HG02759 (cell line): ENCODE results near the gene GPR158.
A peak's percentile ranks its signal among the peaks of the same experiment; 100 is the strongest.
"Not testable (repeated sequence)": the region's sequence is repeated elsewhere in the genome, so short reads cannot be mapped to it uniquely, and the experiment has no call there.

Source experiments
- ATAC-seq: cut with Tn5 transposase; IDR thresholded peaks from one replicate; pipeline ENCODE4 v1.9.1; 2021; ENCODE audit warnings: mild to moderate bottlenecking, moderate library complexity; ENCODE audit not compliant: unreplicated experiment

The GPR158 gene

GRCh38 chr10:25174461-25175230 lies at the start of gene GPR158:
Gene GPR158, plus strand, starts transcription at chr10:25175001. Its CDS starts 420 bp downstream, at chr10:25175421.
- peak; percentile 62 for ATAC-seq

GRCh38 chr10:25125201-25125611 lies 49.6 kb upstream of the GPR158 start:
- no peak for ATAC-seq

GRCh38 chr10:25129592-25129991 lies 45.2 kb upstream of the GPR158 start:
- no peak for ATAC-seq

GRCh38 chr10:25130906-25131305 lies 43.9 kb upstream of the GPR158 start:
- ATAC-seq, result no peak

GRCh38 chr10:25142116-25142864 lies 32.5 kb upstream of the GPR158 start:
- ATAC-seq, result no peak

GRCh38 chr10:25157650-25158049 lies 17.2 kb upstream of the GPR158 start:
- no peak for ATAC-seq

- ATAC-seq, result no peak
These were observed 15.2 kb upstream of the GPR158 start for GRCh38 chr10:25159591-25159990.

- no peak for ATAC-seq
These were observed 12.4 kb upstream of the GPR158 start for GRCh38 chr10:25162391-25162790.

GRCh38 chr10:25163464-25163863 lies 11.3 kb upstream of the GPR158 start:
- ATAC-seq, result not testable (repeated sequence)

- ATAC-seq, result no peak
These were observed 5.1 kb upstream of the GPR158 start for GRCh38 chr10:25169740-25170139.

- ATAC-seq, result no peak
These were observed 4.2 kb upstream of the GPR158 start for GRCh38 chr10:25170627-25171026.

GRCh38 chr10:25175527-25176420 lies 973 bp downstream of the GPR158 start:
- ATAC-seq, result no peak

- no peak for ATAC-seq
These were observed 1.7 kb downstream of the GPR158 start for GRCh38 chr10:25176421-25176968.

GRCh38 chr10:25177093-25177753 lies 2.4 kb downstream of the GPR158 start:
- no peak for ATAC-seq

- no peak for ATAC-seq
These were observed 2.9 kb downstream of the GPR158 start for GRCh38 chr10:25177754-25178135.

GRCh38 chr10:25178411-25178810 lies 3.6 kb downstream of the GPR158 start:
- ATAC-seq, result no peak

- ATAC-seq, result no peak
These were observed 6.0 kb downstream of the GPR158 start for GRCh38 chr10:25180801-25181200.

GRCh38 chr10:25182636-25183035 lies 7.8 kb downstream of the GPR158 start:
- ATAC-seq, result no peak

- no peak for ATAC-seq
These were observed 16.5 kb downstream of the GPR158 start for GRCh38 chr10:25191162-25191895.

- ATAC-seq, result no peak
These were observed 23.4 kb downstream of the GPR158 start for GRCh38 chr10:25198151-25198550.
